Right hindlimb (tissue), 1 donor: ENCODE results near the gene UMODL1.

Experiments
- DNase-seq: peaks from one replicate; pipeline ENCODE4 v3.0.0-alpha.2; 2018

The UMODL1 gene

DNA sequence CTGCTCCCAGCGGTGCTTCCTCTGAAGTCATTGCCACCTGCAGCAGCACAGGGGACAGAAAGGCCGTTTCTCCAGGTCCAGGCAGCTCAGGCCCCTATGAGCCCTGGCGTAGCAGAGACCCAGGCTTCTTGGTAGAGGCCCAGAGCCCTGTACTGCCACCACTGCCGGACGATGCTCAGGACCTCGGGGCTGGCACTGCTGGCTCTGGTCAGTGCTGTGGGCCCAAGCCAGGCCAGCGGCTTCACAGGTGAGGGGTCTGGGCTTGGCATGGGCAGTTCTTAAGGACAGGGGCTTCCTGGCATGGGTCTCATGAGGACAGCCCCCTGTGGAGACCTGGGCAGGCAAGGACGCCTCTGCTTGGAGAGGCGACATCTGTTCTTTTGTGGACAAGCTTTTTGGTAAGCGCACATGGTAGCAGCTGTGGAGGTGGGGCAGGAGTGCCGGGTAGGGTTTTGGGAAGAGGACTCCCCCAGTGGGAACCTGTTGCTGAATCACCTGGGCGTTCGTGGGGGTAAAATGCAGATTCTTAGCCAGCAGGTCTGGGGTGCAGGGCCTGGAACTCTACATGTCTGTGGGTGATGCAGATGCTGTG is at the start of gene UMODL1:
UMODL1 (plus strand) TSS at position 172 of the 592 bp plus-strand sequence; CDS start at position 172, 0 bp downstream.
- no peak for DNase-seq

GRCh38 chr21:42021371-42022090 is 49.6 kb upstream of the UMODL1 start:
- DNase-seq: no peak

DNA sequence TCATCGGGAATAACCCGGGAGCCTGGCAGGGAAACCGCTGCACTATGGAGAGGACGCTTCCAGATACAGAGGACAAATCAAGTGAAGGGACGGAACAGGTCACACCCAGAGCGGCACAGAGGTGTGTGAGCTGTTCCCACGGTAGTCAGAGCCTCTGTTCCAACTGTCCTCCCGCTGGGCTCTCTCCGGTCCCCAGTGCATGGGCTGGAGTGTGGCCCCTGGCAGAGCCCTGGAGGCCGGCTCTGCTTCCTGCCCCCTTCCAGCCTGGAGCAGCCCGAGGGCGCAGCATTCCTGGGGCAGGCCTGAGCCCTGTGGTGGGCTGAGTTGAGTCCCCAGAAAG is 49.1 kb upstream of the UMODL1 start:
- DNase-seq: no peak

DNA sequence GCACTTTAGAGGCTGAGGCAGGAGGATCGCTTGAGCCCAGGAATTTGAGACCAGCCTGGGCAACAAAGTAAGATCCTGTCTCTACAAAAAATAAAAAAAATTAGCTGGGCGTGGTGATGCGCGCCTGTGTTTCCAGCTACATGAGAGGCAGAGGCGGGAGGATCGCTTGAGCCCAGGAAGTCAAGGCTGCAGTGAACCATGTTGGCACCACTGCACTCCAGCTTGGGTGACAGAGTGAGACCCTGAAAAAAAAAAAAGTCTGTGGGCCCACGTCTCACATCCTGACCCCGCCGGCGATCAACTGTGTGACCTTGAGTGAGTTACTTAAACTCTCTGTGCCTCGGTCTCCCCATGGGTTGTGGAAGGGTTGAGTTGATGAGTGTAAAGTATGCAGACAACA is 48.2 kb upstream of the UMODL1 start:
- DNase-seq: no peak

DNA sequence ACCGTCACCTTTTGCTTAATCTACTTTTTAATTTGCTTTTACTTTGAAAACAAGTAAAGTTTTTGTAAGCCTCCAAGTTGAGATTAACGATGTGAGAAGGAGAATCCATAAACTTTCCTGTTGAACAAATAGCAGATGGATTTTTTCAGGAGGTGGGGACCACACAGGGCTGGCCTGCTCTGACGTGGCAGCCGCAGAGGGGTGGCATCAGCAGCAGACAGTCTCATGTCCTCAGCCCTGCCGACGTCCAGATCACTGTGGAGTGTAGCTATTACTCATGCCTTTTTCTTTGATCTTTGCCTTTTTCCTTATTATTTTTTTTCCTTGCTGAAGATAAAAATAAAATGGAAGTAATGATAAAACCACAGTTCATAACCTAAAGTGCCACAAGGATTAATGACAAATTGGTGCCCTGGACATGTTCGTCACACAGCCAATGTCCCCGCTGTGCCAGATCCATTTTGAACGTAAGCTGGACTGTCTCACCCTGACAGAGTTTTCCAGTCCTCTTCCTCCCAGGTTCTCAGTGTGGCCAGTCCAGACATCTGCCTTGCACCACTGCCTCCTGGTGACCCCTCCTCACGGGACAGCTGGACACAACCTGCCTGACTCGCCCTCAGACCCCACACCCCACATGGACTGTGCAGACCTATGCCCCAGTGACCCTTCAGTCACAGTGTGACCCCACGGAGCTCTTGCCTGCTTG is 45.6 kb upstream of the UMODL1 start:
- no peak for DNase-seq

- DNase-seq: no peak
These were observed 45.1 kb upstream of the UMODL1 start for GRCh38 chr21:42026082-42026435.

DNA sequence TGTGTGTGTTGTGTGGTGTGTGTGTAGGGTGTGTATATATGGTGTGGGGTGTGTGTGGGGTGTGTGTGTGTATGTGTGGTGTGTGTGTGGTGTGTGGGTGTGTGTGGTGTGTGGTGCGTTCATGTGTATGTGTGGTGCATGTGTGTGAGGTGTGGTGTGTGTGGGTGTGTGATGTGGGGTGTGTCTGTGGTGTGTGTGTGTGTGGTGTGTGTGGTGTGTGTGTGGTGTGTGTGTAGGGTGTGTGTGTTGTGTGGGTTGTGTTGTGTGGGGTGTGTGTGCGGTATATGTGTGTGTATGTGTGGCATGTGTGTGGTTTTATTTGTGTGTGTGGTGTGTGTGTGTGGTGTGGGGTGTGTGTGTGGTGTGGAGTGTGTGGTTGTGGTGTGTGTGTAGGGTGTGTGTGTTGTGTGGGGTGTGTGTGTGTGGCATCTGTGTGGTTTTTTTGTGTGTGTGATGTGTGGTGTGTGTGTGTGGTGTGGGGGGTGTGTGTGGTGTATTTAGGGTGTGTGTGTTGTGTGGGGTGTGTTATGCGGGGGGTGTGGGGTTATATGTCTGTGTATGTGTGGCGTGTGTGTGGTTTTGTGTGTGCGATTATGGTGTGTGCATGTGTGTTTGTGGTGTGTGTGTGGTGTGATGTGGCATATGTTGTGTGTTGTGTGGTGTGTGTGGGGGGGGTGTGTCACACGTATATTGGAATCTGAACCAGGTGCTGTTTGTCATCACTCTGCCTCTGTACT is 43.9 kb upstream of the UMODL1 start:
- no peak for DNase-seq

GRCh38 chr21:42027822-42028765 is 43.0 kb upstream of the UMODL1 start:
- DNase-seq: peak; percentile 50

- no peak for DNase-seq
These were observed 42.2 kb upstream of the UMODL1 start for GRCh38 chr21:42028766-42029425.

DNA sequence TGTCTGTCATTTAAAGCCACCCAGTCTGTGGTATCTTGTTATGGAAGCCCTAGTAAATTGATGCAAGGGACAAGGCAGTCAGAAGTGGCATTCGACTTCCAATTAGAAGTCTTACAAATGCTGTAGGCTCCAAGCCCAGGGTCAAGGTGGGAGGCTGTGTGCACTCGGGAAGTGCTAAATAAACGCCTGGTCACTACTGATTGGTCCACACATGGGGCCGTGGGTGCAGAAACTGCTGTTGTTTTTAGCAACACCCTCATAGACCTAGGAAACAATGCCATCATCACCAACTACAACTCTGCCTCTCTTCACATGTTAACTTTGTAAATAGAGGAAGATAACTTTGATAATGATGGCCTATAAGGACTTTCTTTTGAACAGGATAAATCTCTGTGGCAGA is 40.8 kb upstream of the UMODL1 start:
- DNase-seq: no peak

DNA sequence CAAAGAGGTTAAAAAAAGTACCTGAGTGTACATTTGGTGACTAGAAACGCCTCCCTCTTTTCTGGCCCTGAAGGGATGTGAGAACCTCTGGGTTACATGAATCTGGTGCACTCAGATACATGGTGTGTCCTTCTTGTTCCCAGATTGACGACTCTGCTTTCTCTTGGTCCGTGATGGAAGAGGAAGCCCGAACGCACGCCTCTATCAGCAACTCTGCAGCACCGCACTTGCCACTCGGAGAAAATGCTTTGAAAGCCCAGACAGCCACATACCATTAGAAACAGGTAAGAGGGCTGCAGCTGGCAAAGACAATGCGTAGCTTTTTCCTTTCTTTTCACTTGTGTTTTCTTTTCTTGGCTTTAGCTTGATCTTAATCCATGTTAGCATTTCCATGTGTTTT is 39.9 kb upstream of the UMODL1 start:
- DNase-seq: no peak

DNA sequence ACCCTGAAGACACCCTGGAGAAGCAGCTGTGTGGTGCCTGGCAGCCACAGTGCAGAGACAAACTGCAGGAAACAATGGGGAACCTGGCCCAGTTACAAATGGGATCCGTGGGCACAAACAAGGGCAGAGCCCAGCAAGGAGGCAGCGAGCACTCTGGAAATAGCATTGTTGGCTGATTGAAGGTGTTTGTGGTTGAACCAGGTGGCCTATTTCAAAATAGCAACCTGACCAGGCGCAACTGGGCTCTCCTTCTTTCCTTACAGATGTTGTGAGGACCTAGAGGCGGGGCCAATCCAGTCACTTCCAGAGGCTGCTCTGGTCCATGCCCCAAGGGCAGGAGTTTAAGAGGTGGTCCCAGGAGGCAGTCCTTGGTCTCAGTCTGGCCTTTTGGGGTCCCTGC is 39.3 kb upstream of the UMODL1 start:
- no peak for DNase-seq

- DNase-seq: no peak
These were observed 38.9 kb upstream of the UMODL1 start for GRCh38 chr21:42032266-42032665.

- DNase-seq: no peak
These were observed 38.1 kb upstream of the UMODL1 start for GRCh38 chr21:42032968-42033367.

DNA sequence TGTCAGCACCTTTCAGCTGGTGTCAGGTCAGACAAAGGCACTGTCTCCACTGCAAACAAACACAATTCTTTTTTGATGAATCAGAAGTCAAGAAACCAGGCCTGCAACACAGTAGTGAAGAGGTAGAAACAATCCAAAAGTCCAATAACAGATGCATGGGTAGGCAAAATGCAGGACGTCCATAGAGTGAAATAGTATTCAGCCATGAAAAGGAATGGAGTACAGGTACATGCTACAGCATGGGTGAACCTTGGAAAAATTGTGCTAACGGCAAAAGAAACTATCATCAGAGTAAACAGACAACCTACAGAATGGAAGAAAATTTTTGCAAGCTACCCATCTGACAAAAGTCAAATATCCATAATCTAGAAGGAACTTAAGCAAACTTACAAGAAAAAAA is 34.8 kb upstream of the UMODL1 start:
- no peak for DNase-seq

DNA sequence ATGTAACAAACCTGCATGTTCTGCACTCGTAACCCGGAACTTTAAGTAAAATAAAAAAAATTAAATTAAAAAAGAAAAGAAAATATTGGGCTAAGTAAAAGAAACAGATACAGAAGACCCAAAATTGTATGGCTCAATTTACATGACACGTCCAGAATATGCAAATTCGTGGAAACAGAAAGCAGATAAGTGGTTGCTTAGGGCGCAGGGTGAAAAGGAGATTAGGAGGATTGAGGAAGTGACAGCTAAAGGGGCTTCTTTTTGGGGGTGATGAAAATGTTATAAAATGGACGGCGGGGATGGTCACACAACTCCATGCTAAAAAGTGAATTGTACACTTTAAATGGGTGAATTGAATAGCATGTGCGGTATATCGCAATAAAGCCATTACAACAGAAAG is 33.6 kb upstream of the UMODL1 start:
- DNase-seq: no peak

DNA sequence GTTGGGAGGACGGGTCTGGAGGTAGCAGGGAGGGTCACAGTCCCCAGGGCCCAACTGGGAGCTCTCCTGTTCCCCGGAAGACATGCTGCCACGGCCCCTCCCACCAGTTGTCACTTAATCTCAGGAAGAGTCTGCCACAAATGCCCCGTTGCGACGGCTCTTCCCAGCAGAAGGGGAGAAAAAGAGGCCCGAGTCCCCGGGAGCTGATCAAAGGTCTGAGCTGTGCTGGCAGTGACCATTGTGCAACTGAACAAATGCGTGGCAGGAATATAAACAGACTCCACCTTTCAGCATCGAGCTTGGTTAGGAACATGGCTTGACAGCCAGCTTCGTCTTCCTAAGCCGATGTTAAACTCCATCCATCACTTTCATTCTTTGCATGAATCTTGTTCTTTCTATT is 33.2 kb upstream of the UMODL1 start:
- DNase-seq: no peak

DNA sequence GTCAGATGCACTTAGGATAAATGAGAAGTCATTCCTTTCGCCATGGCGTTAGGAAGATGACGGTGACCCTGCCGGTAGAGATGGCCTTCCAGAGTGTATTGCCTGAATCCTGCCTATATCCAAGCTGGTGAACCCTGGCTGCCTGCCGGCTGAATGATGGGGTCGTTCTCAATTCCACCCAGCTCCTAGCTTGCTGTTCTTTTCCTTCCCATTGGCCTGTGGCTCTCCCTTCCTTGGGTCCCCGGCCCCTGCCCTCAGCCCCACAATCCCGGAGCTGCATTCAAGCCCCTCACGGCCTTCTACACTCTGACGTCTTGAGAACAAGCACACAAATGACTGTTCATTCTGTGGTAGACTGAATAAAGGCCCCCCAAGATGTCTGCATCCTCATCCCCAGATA is 32.7 kb upstream of the UMODL1 start:
- DNase-seq: no peak

- no peak for DNase-seq
These were observed 32.2 kb upstream of the UMODL1 start for GRCh38 chr21:42038826-42039425.

DNA sequence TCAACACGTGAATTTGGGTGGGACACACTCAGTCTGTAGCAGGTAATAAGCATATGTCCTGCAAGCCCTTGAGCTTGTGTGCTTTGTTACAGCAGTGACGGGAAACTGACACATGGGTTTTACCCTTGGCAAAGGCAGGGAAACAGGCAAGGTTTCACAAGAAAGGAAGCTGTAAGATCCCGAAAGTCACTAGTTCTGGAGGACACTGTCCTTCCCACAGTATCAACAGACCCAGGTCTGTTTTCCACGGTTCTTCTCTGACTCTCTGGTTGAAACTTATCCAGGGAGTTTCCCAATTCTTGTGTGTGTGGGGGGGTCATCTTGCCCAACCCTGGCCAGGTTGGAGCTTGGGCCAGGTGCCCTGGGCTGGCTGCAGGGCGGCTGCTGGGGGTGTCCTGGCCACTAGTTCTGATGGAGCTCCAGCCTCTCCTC is 31.6 kb upstream of the UMODL1 start:
- DNase-seq: no peak

DNA sequence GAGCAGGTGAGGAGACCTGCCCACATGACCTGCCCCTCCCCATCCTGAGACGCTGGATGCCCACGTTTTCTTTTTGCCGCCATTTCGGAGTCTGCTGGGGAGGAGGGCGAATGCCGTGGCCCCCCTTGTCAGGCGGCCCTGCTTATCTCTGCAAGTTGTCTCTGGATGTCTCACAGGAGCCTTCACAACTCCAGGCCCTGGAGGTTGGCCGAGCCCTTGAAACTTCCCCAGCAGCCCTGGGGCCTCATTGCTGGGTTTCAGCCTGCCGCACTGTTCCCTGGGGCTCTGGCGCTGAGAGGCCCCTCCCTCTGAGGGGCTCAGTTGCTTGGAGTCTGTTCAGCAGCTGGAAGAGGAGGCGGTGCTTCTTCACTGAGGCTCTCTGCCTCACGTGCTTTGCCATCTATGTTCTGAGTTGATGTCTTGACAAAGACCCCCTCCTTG is 31.2 kb upstream of the UMODL1 start:
- no peak for DNase-seq
